ENCODE data around the gene CTNND2.

DNA sequence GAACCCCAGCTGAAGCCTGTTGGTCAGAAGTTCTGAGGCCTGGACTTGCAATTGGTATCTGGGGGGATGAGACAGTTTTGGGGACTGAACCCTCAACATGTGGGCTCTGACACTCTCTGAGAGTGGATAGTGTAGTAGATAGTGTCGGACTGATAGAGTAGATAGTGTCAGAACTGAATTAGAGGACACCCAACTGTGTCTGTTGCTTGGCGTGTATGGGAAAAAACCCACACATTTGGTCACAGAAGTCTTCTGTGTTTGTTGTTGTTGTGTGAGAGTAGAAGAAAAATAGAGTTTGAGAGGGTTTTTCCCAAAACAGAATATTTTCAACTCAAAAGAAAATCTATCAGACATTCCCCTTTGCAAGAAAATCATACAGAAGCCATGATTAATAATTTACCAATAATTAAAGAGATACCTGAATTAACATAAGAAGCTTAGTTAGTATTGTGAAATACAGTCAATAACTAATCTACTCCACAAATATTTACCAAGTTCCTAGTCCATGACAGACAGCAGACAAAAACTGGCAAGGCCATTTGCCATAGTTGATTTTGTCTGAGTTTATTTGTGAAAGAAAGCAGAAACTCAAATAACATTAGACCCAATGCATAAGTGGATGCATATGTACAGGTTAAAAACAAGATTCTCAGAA is 170.9 kb downstream of the CTNND2 start:
- TF ChIP-seq, protein P1, sequence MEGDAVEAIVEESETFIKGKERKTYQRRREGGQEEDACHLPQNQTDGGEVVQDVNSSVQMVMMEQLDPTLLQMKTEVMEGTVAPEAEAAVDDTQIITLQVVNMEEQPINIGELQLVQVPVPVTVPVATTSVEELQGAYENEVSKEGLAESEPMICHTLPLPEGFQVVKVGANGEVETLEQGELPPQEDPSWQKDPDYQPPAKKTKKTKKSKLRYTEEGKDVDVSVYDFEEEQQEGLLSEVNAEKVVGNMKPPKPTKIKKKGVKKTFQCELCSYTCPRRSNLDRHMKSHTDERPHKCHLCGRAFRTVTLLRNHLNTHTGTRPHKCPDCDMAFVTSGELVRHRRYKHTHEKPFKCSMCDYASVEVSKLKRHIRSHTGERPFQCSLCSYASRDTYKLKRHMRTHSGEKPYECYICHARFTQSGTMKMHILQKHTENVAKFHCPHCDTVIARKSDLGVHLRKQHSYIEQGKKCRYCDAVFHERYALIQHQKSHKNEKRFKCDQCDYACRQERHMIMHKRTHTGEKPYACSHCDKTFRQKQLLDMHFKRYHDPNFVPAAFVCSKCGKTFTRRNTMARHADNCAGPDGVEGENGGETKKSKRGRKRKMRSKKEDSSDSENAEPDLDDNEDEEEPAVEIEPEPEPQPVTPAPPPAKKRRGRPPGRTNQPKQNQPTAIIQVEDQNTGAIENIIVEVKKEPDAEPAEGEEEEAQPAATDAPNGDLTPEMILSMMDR (IDR thresholded peaks at IDR 0.05) = no peak
- no peak for TF ChIP-seq POLR2A (IDR thresholded peaks at IDR 0.05; ENCODE audit: low read depth)

All from esophagus muscularis mucosa (tissue), 3 donors.